Gastrocnemius medialis (tissue), 4 donors: Measurements from ENCODE around the gene MRAS. TPM values are rescaled to one million over a fixed set of nuclear protein-coding genes. Genes with fewer than 3 reads are reported as not detected.
A peak's percentile ranks its signal among the peaks of the same experiment; 100 is the strongest.

Experiments
- ATAC-seq, 2 donors: fragments of 150-250 bp; one replicate each; pipeline ENCODE4 v1.9.1; 2016
- DNase-seq, 2 donors: peaks; one replicate each; pipeline ENCODE4 v3.0.0-alpha.2; 2019
- H3K27ac ChIP-seq, 4 donors: fragments of 200-600 bp; sonication (generic); 1 replicate in 1 of 4; 2 replicates in 3 of 4; pipeline ENCODE4 v1.5.1; 2016 to 2018; ENCODE audit warnings: mild to moderate bottlenecking in 2 of 4, moderate library complexity in 1 of 4
- H3K27me3 ChIP-seq, 3 donors: fragments of 200-600 bp; sonication (generic) in 2 of 3; 1 replicate in 1 of 3; 2 replicates in 2 of 3; pipeline versions ENCODE4 v1.5.1 to v1.6.0; 2016 to 2019; ENCODE audit warnings: mild to moderate bottlenecking in 1 of 3, moderate library complexity in 1 of 3
- H3K36me3 ChIP-seq, 2 donors: fragments of 200-600 bp; sonication (generic) in 1 of 2; one replicate each; pipeline ENCODE4 v1.5.1; 2017 to 2018
- H3K4me1 ChIP-seq, 2 donors: fragments of 200-600 bp; sonication (generic) in 1 of 2; one replicate each; pipeline ENCODE4 v1.5.1; 2016 to 2017; ENCODE audit warnings: mild to moderate bottlenecking in 2 of 2
- H3K4me3 ChIP-seq, 4 donors: fragments of 200-600 bp; sonication (generic) in 3 of 4; 1 replicate in 1 of 4; 2 replicates in 3 of 4; pipeline ENCODE4 v1.5.1; 2016 to 2019; ENCODE audit warnings: mild to moderate bottlenecking in 2 of 4
- H3K9me3 ChIP-seq, 3 donors: fragments of 200-600 bp; sonication (generic) in 2 of 3; 1 replicate in 1 of 3; 2 replicates in 2 of 3; pipeline ENCODE4 v1.5.1; 2016 to 2019
- POLR2A ChIP-seq, 2 donors: fragments of 450-650 bp; IDR thresholded peaks; one replicate each; pipeline ENCODE4 v1.6.1; 2017; ENCODE audit warnings: antibody characterized with exemption in 2 of 2, mild to moderate bottlenecking in 2 of 2, moderate library complexity in 2 of 2
- in situ Hi-C, 4 donors: fragments of 200-750 bp; cut with MboI; loops; one replicate each; pipeline versions ENCODE4 v1.15.0 to v1.8.0; 2017; ENCODE audit warnings: low sequenced_read_pairs in 4 of 4
- intact Hi-C: fragments of 100-400 bp; cut with DNase I; formaldehyde crosslinking; loops from one replicate; pipeline ENCODE4 v1.15.1; 2023; ENCODE audit warnings: low total_unique reads
- total RNA-seq, 4 donors: library from RNA; depleted of rRNA; stranded (reverse); fragments of >200 nt; gene quantifications; one replicate each; pipeline versions ENCODE4 v1.1.0 to v1.2.3, GENCODE V29; 2016
- TF ChIP-seq, protein P1 (sequence below), 5 experiments: fragments of 450-650 bp in 3 of 5; fragments of 200-600 bp in 2 of 5; sonication (generic) in 2 of 5; IDR thresholded peaks in 4 of 5; conservative IDR thresholded peaks in 1 of 5; 1 replicate in 4 of 5; 2 replicates in 1 of 5; pipeline ENCODE4 v1.5.1; 2016 to 2019; ENCODE audit warnings: antibody characterized with exemption in 5 of 5, mild to moderate bottlenecking in 3 of 5, moderate library complexity in 3 of 5

Gene MRAS
- total RNA-seq, 4 donors from 2014 or later, result 45.8 to 149 (median 57.7) TPM

DNA sequence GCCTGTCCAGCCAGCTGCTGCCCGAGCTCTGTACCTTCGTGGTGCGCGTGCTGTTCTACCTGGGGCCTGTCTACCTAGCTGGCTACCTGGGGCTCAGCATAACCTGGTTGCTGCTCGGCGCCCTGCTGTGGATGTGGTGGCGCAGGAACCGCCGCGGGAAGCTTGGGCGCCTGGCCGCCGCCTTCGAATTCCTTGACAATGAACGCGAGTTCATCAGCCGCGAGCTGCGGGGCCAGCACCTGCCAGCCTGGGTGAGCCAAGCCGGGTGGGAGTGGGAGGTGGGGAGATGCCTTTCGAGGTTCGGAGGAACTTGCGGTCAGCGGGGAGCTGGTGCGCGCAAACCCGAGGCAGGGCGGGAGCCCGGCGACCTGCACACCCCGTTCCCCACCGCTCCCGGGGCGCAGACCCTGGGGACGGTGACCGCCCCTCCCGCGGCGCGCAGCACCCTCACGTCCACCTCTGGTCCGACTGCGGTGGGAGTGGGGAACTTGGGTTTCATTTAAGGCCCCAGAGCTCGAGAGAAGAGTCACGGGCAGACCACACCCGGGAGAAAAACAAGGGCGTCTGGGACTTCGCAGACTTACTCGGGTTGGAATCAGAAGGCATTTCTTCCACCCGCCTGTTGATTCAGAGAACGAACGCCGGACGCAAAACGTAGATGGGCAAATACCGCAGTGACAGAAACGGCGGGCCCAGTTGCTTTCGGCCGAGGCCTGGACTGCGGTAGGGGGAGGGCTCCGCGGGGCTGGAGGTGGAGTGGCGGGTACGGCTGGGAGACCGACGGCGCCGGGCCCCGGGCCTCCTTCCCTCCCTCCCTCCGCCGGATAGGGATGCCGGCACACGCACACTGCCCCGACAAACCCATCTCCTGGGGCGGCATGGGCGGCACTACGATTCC is 86.7 kb downstream of the MRAS start:
- H3K36me3 ChIP-seq, result no peaks in the 10 kb centered on the region
- intact Hi-C loops, result no loop called here
- H3K27ac ChIP-seq, result no peak overlapping the region
- no peak for TF ChIP-seq POLR2A (IDR thresholded peaks at IDR 0.05)
- TF ChIP-seq, protein P1, sequence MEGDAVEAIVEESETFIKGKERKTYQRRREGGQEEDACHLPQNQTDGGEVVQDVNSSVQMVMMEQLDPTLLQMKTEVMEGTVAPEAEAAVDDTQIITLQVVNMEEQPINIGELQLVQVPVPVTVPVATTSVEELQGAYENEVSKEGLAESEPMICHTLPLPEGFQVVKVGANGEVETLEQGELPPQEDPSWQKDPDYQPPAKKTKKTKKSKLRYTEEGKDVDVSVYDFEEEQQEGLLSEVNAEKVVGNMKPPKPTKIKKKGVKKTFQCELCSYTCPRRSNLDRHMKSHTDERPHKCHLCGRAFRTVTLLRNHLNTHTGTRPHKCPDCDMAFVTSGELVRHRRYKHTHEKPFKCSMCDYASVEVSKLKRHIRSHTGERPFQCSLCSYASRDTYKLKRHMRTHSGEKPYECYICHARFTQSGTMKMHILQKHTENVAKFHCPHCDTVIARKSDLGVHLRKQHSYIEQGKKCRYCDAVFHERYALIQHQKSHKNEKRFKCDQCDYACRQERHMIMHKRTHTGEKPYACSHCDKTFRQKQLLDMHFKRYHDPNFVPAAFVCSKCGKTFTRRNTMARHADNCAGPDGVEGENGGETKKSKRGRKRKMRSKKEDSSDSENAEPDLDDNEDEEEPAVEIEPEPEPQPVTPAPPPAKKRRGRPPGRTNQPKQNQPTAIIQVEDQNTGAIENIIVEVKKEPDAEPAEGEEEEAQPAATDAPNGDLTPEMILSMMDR (IDR thresholded peaks at IDR 0.05 in 4 of 5, conservative IDR thresholded peaks at IDR 0.05 in 1 of 5), result no peak
- peak overlapping the region; percentile 62 to 65 (median 62) for H3K4me3 ChIP-seq
- H3K4me1 ChIP-seq, result peaks cover 3 to 19% of the 10 kb centered on the region in 2 donors
- H3K27me3 ChIP-seq, result peaks cover 0 to 9% (median 6%) of the 10 kb centered on the region in 3 donors
- ATAC-seq, result peak; percentile 13 to 31
- DNase-seq, result no peak
- no peaks in the 10 kb centered on the region for H3K9me3 ChIP-seq
- in situ Hi-C loops, result no loop called here

DNA sequence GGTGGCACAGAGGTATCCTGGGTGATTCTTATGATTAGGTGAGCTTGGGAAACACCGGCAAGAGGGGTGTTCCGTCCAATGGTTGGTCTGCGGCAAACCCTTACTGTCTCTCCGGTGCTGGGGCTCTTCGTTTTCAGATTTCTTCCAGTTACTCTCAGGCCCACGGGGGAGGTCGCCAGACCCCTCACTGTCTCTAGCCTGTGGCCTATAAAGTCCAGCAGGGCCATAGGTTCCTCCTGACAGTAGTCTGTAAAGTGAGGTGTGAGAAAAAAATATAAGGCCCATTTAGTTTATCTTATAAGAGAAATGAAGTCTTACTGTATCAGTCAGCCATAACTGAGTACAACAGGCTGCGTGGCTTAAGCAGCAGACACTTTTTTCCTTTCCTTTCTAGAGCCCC is 87.5 kb downstream of the MRAS start:
- in situ Hi-C loops, result no loop called here
- no peaks in the 10 kb centered on the region for H3K36me3 ChIP-seq
- peaks cover 0 to 9% (median 6%) of the 10 kb centered on the region in 3 donors for H3K27me3 ChIP-seq
- peaks cover 3 to 19% of the 10 kb centered on the region in 2 donors for H3K4me1 ChIP-seq
- TF ChIP-seq, protein P1 (IDR thresholded peaks at IDR 0.05 in 4 of 5, conservative IDR thresholded peaks at IDR 0.05 in 1 of 5), result no peak
- no peak for TF ChIP-seq POLR2A (IDR thresholded peaks at IDR 0.05)
- H3K4me3 ChIP-seq, result peak overlapping the region in 3 of 4 donors; percentile 62 to 65 (median 62)
- DNase-seq (no peak), ATAC-seq (no peak)
- intact Hi-C loops, result no loop called here
- no peak overlapping the region for H3K27ac ChIP-seq
- no peaks in the 10 kb centered on the region for H3K9me3 ChIP-seq

DNA sequence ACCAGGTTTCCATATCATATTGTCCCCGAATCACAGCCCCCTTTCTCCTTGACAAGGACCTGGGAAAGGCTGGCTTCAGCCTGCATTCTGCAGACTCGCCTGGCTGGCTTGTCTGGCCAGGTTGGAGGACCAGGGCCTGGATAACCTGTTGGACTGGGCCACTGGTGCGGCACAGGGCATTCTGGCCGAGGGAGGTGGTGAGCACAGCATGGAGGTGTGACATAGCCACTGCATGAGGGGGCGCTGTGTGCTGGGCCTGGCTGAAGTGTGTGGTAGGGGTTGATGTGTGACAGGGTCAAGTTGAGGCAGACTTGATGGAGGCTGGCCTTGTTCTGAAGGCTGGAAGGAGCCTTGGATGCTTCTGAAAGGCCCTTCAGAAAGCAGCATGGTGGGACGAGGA is 88.9 kb downstream of the MRAS start:
- in situ Hi-C loops, result no loop called here

DNA sequence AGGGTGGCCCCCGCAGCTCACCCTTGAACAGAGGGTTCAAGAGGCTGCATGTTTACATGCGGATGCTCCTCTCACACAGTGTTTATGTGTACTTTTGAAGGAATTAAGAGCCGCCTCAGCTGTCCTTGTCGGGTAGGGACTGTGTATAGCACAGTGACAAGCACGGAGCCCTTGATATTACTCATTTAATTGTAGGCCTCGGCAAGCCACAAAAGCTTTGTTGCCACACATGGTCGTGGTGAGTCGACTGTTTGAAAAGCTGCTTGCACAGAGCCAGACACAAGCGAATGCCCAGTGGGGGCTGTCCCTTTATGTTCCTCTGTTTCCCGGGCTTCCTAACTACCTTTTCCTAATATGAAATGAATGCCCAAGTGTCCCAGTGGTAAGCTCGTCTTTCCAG is 90.5 kb downstream of the MRAS start:
- ATAC-seq, result no peak
- H3K9me3 ChIP-seq, result no peaks in the 10 kb centered on the region
- intact Hi-C loops, result no loop called here
- in situ Hi-C loops, result no loop called here
- TF ChIP-seq POLR2A (IDR thresholded peaks at IDR 0.05), result no peak
- TF ChIP-seq, protein P1 (IDR thresholded peaks at IDR 0.05 in 4 of 5, conservative IDR thresholded peaks at IDR 0.05 in 1 of 5), result no peak
- no peaks in the 10 kb centered on the region for H3K36me3 ChIP-seq
- H3K27ac ChIP-seq, result no peak overlapping the region
- DNase-seq, result no peak
- H3K4me1 ChIP-seq, result peaks cover 2 to 19% of the 10 kb centered on the region in 2 donors
- no peak overlapping the region for H3K4me3 ChIP-seq
- H3K27me3 ChIP-seq, result peaks cover 0 to 9% (median 3%) of the 10 kb centered on the region in 3 donors

More for the DNA sequence above, 88.9 kb downstream of the MRAS start:
- Histone ChIP-seq H3K9me3 (no peaks in the 10 kb centered on the region), H3K4me3 (no peak overlapping the region), H3K36me3 (no peaks in the 10 kb centered on the region), H3K27me3 (peaks cover 0 to 9% (median 3%) of the 10 kb centered on the region in 3 donors), H3K4me1 (peaks cover 3 to 19% of the 10 kb centered on the region in 2 donors), H3K27ac (no peak overlapping the region)
- no peak for ATAC-seq
- intact Hi-C loops, result no loop called here
- TF ChIP-seq, protein P1 (IDR thresholded peaks at IDR 0.05 in 4 of 5, conservative IDR thresholded peaks at IDR 0.05 in 1 of 5), result no peak
- no peak for TF ChIP-seq POLR2A (IDR thresholded peaks at IDR 0.05)
- DNase-seq, result no peak
